Gastroesophageal sphincter (tissue), 3 donors: ENCODE data around the gene INSR.
"Not testable (repeated sequence)": the region's sequence is repeated elsewhere in the genome, so short reads cannot be mapped to it uniquely, and the experiment has no call there.

Experiments used
- POLR2A ChIP-seq, 2 donors: fragments of 450-650 bp; IDR thresholded peaks; one replicate each; pipeline ENCODE4 v1.6.1; 2017; ENCODE audit warnings: antibody characterized with exemption in 2 of 2, mild to moderate bottlenecking in 2 of 2, moderate library complexity in 1 of 2
- POLR2AphosphoS5 ChIP-seq: sonication (generic); formaldehyde crosslinking; IDR thresholded peaks from one replicate; pipeline ENCODE4 v1.6.1; 2017; ENCODE audit warnings: antibody characterized with exemption
- TF ChIP-seq, protein P1 (sequence below), 4 experiments: fragments of 200-600 bp in 2 of 4; fragments of 450-650 bp in 2 of 4; sonication (generic) in 1 of 4; IDR thresholded peaks; one replicate each; pipeline ENCODE4 v1.5.1; 2017 to 2019; ENCODE audit warnings: antibody characterized with exemption in 4 of 4, mild to moderate bottlenecking in 2 of 4, moderate library complexity in 2 of 4

DNA sequence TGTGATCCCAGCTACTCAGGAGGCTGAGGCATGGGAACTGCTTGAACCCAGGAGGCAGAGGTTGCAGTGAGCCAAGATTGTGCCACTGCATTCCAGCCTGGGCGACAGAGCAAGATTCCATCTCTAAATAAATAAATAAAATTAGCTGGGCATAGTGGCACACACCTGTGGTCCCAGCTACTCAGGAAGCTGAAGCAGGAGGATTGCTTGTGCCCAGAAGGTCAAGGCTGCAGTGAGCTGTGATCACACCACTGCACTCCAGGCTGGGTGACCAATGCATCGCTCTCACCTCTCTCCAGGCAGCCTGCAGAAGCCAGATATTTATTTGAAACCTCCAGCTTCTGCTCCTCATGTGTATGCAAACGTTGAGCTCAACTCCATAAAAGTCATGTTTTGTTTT, 85.2 kb downstream of the INSR start:
- TF ChIP-seq, protein P1, sequence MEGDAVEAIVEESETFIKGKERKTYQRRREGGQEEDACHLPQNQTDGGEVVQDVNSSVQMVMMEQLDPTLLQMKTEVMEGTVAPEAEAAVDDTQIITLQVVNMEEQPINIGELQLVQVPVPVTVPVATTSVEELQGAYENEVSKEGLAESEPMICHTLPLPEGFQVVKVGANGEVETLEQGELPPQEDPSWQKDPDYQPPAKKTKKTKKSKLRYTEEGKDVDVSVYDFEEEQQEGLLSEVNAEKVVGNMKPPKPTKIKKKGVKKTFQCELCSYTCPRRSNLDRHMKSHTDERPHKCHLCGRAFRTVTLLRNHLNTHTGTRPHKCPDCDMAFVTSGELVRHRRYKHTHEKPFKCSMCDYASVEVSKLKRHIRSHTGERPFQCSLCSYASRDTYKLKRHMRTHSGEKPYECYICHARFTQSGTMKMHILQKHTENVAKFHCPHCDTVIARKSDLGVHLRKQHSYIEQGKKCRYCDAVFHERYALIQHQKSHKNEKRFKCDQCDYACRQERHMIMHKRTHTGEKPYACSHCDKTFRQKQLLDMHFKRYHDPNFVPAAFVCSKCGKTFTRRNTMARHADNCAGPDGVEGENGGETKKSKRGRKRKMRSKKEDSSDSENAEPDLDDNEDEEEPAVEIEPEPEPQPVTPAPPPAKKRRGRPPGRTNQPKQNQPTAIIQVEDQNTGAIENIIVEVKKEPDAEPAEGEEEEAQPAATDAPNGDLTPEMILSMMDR (IDR thresholded peaks at IDR 0.05) = not testable (repeated sequence)
- TF ChIP-seq POLR2AphosphoS5; POLR2A (IDR thresholded peaks at IDR 0.05): not testable (repeated sequence)
